ENCODE data around the gene KCNJ15. TPM values are rescaled to one million over a fixed set of nuclear protein-coding genes. Genes with fewer than 3 reads are reported as not detected.
"Not testable (repeated sequence)": the region's sequence is repeated elsewhere in the genome, so short reads cannot be mapped to it uniquely, and the experiment has no call there.

Gene KCNJ15
- total RNA-seq, 1 experiment from 2014 or later = 0.06 TPM

GRCh38 chr21:38244407-38244787, 12.4 kb upstream of the KCNJ15 start:
- no peak for DNase-seq (ENCODE audit: low spot score)

- DNase-seq (ENCODE audit: low spot score) = peak; percentile 99
Measured at GRCh38 chr21:38244885-38245869, 11.6 kb upstream of the KCNJ15 start.

GRCh38 chr21:38246511-38246910, 10.3 kb upstream of the KCNJ15 start:
- DNase-seq (ENCODE audit: low spot score) = no peak

GRCh38 chr21:38247054-38247453, 9.7 kb upstream of the KCNJ15 start:
- not testable (repeated sequence) for DNase-seq (ENCODE audit: low spot score)

- DNase-seq (ENCODE audit: low spot score) = no peak
Measured at GRCh38 chr21:38247738-38248510, 8.9 kb upstream of the KCNJ15 start.

GRCh38 chr21:38249256-38249655, 7.5 kb upstream of the KCNJ15 start:
- DNase-seq (ENCODE audit: low spot score) = no peak

- DNase-seq (ENCODE audit: low spot score) = no peak
Measured at GRCh38 chr21:38249696-38250278, 7.0 kb upstream of the KCNJ15 start.

- DNase-seq (ENCODE audit: low spot score) = no peak
Measured at GRCh38 chr21:38250991-38251418, 5.8 kb upstream of the KCNJ15 start.

- DNase-seq (ENCODE audit: low spot score) = peak; percentile 31
Measured at GRCh38 chr21:38254970-38255369, 1.8 kb upstream of the KCNJ15 start.

GRCh38 chr21:38255571-38256117, 1.1 kb upstream of the KCNJ15 start:
- no peak for DNase-seq (ENCODE audit: low spot score)

- no peak for DNase-seq (ENCODE audit: low spot score)
Measured at GRCh38 chr21:38257667-38258066, 876 bp downstream of the KCNJ15 start.

GRCh38 chr21:38258521-38259485, 2.0 kb downstream of the KCNJ15 start:
- no peak for DNase-seq (ENCODE audit: low spot score)

GRCh38 chr21:38259665-38260064, 2.9 kb downstream of the KCNJ15 start:
- no peak for DNase-seq (ENCODE audit: low spot score)

- no peak for DNase-seq (ENCODE audit: low spot score)
Measured at GRCh38 chr21:38260426-38260825, 3.6 kb downstream of the KCNJ15 start.

GRCh38 chr21:38261851-38262250, 5.1 kb downstream of the KCNJ15 start:
- DNase-seq (ENCODE audit: low spot score) = no peak

GRCh38 chr21:38263493-38263892, 6.7 kb downstream of the KCNJ15 start:
- no peak for DNase-seq (ENCODE audit: low spot score)

GRCh38 chr21:38264571-38264970, 7.8 kb downstream of the KCNJ15 start:
- no peak for DNase-seq (ENCODE audit: low spot score)

GRCh38 chr21:38265166-38265565, 8.4 kb downstream of the KCNJ15 start:
- DNase-seq (ENCODE audit: low spot score) = no peak

GRCh38 chr21:38266732-38267131, 9.9 kb downstream of the KCNJ15 start:
- no peak for DNase-seq (ENCODE audit: low spot score)

- DNase-seq (ENCODE audit: low spot score) = no peak
Measured at GRCh38 chr21:38267136-38267755, 10.5 kb downstream of the KCNJ15 start.
